Esophagus muscularis mucosa (tissue), 4 donors: ENCODE data around the gene COX6A2. TPM values are rescaled to one million over a fixed set of nuclear protein-coding genes. Genes with fewer than 3 reads are reported as not detected.

ENCODE experiments used
- DNase-seq: peaks from one replicate; pipeline ENCODE4 v3.0.0-alpha.2; 2017; ENCODE audit errors: extremely low spot score
- H3K27ac ChIP-seq, 4 donors: fragments of 200-600 bp; sonication (generic); replicated peaks in 1 of 4; 1 replicate in 3 of 4; 2 replicates in 1 of 4; pipeline ENCODE4 v1.5.1; 2016 to 2019; ENCODE audit warnings: mild to moderate bottlenecking in 1 of 4
- H3K27me3 ChIP-seq, 4 donors: fragments of 200-600 bp; sonication (generic); one replicate each; pipeline versions ENCODE4 v1.5.1 to v1.6.0; 2016 to 2019
- H3K36me3 ChIP-seq, 4 donors: fragments of 200-600 bp; sonication (generic); one replicate each; pipeline ENCODE4 v1.5.1; 2016 to 2019
- H3K4me1 ChIP-seq, 4 donors: fragments of 200-600 bp; sonication (generic); one replicate each; pipeline ENCODE4 v1.5.1; 2016 to 2019
- H3K4me3 ChIP-seq, 4 donors: fragments of 200-600 bp; sonication (generic); 1 replicate in 2 of 4; 2 replicates in 2 of 4; pipeline ENCODE4 v1.5.1; 2016 to 2019; ENCODE audit warnings: mild to moderate bottlenecking in 4 of 4, moderate library complexity in 1 of 4
- H3K9me3 ChIP-seq, 4 donors: fragments of 200-600 bp; sonication (generic); 1 replicate in 3 of 4; 2 replicates in 1 of 4; pipeline ENCODE4 v1.5.1; 2016 to 2019
- EP300 ChIP-seq: sonication (generic); formaldehyde crosslinking; IDR thresholded peaks from one replicate; pipeline ENCODE4 v1.6.1; 2017; ENCODE audit warnings: antibody characterized with exemption
- POLR2A ChIP-seq: fragments of 450-650 bp; IDR thresholded peaks from one replicate; pipeline ENCODE4 v1.6.1; 2017; ENCODE audit warnings: antibody characterized with exemption, moderate library complexity, mild to moderate bottlenecking, low read depth
- POLR2AphosphoS5 ChIP-seq, 2 donors: sonication (generic); formaldehyde crosslinking; IDR thresholded peaks; one replicate each; pipeline ENCODE4 v1.6.1; 2017; ENCODE audit warnings: antibody characterized with exemption in 2 of 2
- WGBS: methylation state at CpG from one replicate; pipeline ENCODE4 v1.1.5; 2018; 5-methylcytosine and 5-hydroxymethylcytosine counted together
- intact Hi-C: fragments of 100-400 bp; cut with DNase I; formaldehyde crosslinking; loops from one replicate; pipeline ENCODE4 v1.15.1; 2023
- total RNA-seq, 4 donors: library from RNA; depleted of rRNA; stranded (reverse); fragments of >200 nt; gene quantifications; one replicate each; pipeline versions ENCODE4 v1.1.0 to v1.2.1, GENCODE V29; 2016
- TF ChIP-seq, protein P1 (sequence below), 3 experiments: fragments of 200-600 bp in 2 of 3; fragments of 450-650 bp in 1 of 3; sonication (generic) in 2 of 3; IDR thresholded peaks; one replicate each; pipeline ENCODE4 v1.5.1; 2017 to 2019; ENCODE audit warnings: antibody characterized with exemption in 3 of 3, mild to moderate bottlenecking in 2 of 3, moderate library complexity in 1 of 3

COX6A2 gene
- total RNA-seq, 4 donors from 2014 or later = 1.3 TPM; not detected in 3

DNA sequence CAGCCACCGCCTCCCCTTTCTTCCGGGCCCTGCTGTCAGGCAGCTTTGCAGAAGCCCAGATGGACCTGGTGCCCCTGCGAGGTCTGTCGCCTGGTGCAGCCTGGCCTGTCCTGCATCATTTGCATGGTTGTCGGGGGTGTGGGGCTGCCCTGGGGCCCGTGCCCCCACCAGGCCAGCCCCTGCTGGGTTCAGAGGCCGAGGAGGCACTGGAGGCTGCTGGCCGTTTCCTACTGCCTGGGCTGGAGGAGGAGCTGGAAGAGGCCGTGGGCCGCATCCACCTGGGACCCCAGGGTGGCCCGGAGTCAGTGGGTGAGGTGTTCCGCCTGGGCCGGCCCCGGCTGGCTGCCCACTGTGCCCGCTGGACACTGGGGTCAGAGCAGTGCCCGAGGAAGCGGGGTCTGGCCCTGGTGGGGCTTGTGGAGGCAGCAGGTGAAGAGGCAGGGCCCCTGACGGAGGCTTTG lies 38.3 kb upstream of the COX6A2 start:
- TF ChIP-seq EP300 (no peak), POLR2AphosphoS5 (IDR thresholded peaks at IDR 0.05) (no peak)
- DNase-seq = no peak
- H3K4me1 ChIP-seq = peaks cover 8 to 13% (median 11%) of the 10 kb centered on the region in 4 donors
- no peak overlapping the region for H3K27ac ChIP-seq
- H3K4me3 ChIP-seq = no peak overlapping the region
- peaks cover 27 to 57% (median 55%) of the 10 kb centered on the region in 4 donors for H3K36me3 ChIP-seq
- H3K9me3 ChIP-seq = no peaks in the 10 kb centered on the region
- no peaks in the 10 kb centered on the region for H3K27me3 ChIP-seq
- intact Hi-C loops = no loop called here
- WGBS = 99% methylated on average over 14 of the region's 18 CpGs

DNA sequence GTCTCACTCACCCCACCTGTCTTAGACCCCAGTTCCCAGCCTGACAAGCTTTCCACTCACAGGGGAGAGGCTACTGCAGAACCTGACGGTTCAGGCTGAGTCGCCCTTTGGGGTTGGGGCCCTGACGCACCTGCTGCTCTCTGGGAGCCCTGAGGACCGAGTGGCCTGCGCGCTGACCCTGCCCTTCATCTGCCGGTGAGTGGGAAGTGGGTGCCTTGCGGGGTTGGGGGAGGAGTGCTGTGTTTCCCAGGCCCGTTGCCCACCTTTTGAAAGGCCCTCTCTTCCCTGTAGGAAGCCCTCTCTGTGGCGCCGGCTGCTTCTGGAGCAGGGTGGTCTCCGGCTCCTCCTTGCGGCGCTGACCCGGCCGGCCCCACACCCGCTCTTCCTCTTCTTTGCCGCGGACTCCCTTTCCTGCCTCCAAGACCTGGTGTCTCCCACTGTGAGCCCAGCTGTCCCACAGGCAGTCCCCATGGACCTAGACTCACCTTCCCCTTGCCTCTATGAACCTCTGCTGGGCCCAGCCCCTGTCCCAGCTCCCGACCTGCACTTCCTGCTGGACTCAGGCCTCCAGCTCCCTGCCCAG lies 37.7 kb upstream of the COX6A2 start:
- peaks cover 2 to 13% (median 5%) of the 10 kb centered on the region in 4 donors for H3K4me1 ChIP-seq
- H3K4me3 ChIP-seq = no peak overlapping the region
- H3K36me3 ChIP-seq = peaks cover 27 to 57% (median 55%) of the 10 kb centered on the region in 4 donors
- intact Hi-C loops = no loop called here
- DNase-seq = no peak
- WGBS = 84% methylated on average over 19 of the region's 20 CpGs
- no peak overlapping the region for H3K27ac ChIP-seq
- H3K9me3 ChIP-seq = no peaks in the 10 kb centered on the region
- no peak for TF ChIP-seq POLR2AphosphoS5 (IDR thresholded peaks at IDR 0.05)
- H3K27me3 ChIP-seq = no peaks in the 10 kb centered on the region

DNA sequence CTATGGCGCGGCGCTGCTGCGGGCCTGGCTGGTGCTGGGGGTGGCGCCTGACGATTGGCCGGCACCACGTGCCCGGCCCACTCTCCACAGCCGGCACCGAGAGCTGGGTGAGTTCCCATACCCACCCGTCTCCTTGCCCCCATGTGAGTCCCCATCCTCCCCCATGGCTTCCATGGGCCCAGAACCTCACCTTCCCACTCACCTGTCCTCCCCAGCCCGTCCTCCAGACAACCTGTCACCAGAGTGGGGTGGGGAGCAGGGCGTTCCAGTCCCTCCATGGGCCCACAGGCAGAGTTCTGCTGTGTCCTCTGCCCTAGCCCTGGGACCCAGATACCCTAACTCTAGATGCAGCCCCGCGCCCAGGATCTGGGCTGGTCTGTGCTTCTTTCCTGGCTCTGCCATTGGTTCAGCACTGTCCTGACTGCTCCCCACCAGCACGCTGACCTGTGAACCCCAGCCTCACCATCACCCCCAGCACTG lies 36.7 kb upstream of the COX6A2 start:
- no peak overlapping the region for H3K4me3 ChIP-seq
- peaks cover 8 to 15% (median 10%) of the 10 kb centered on the region in 4 donors for H3K4me1 ChIP-seq
- intact Hi-C loops = no loop called here
- 96% methylated on average over 5 of the region's 17 CpGs for WGBS
- TF ChIP-seq POLR2A = no peak
- no peak for TF ChIP-seq POLR2AphosphoS5 (IDR thresholded peaks at IDR 0.05)
- no peak for TF ChIP-seq EP300
- TF ChIP-seq, protein P1, sequence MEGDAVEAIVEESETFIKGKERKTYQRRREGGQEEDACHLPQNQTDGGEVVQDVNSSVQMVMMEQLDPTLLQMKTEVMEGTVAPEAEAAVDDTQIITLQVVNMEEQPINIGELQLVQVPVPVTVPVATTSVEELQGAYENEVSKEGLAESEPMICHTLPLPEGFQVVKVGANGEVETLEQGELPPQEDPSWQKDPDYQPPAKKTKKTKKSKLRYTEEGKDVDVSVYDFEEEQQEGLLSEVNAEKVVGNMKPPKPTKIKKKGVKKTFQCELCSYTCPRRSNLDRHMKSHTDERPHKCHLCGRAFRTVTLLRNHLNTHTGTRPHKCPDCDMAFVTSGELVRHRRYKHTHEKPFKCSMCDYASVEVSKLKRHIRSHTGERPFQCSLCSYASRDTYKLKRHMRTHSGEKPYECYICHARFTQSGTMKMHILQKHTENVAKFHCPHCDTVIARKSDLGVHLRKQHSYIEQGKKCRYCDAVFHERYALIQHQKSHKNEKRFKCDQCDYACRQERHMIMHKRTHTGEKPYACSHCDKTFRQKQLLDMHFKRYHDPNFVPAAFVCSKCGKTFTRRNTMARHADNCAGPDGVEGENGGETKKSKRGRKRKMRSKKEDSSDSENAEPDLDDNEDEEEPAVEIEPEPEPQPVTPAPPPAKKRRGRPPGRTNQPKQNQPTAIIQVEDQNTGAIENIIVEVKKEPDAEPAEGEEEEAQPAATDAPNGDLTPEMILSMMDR (IDR thresholded peaks at IDR 0.05) = no peak
- no peak for DNase-seq
- no peaks in the 10 kb centered on the region for H3K9me3 ChIP-seq
- H3K27ac ChIP-seq = no peak overlapping the region
- H3K36me3 ChIP-seq = peaks cover 27 to 57% (median 55%) of the 10 kb centered on the region in 4 donors
- H3K27me3 ChIP-seq = no peaks in the 10 kb centered on the region

DNA sequence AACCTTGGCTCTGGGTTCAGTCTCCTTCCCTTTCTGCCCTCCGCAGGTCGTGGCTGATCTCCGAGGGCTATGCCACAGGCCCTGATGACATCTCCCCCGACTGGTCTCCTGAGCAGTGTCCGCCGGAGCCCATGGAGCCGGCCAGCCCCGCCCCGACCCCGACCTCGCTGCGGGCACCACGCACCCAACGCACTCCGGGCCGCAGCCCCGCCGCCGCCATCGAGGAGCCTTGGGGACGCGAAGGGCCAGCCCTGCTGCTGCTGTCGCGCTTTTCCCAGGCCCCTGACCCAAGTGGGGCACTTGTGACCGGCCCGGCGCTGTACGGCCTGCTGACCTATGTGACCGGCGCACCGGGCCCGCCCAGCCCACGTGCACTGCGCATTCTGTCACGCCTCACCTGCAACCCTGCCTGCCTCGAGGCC lies 36.2 kb upstream of the COX6A2 start:
- Histone ChIP-seq H3K36me3 (peaks cover 27 to 57% (median 55%) of the 10 kb centered on the region in 4 donors), H3K27ac (no peak overlapping the region), H3K4me1 (peaks cover 8 to 15% (median 10%) of the 10 kb centered on the region in 4 donors), H3K27me3 (no peaks in the 10 kb centered on the region), H3K4me3 (no peak overlapping the region), H3K9me3 (no peaks in the 10 kb centered on the region)
- DNase-seq = no peak
- TF ChIP-seq POLR2AphosphoS5 (IDR thresholded peaks at IDR 0.05) (no peak), EP300 (no peak), POLR2A (no peak)
- TF ChIP-seq, protein P1 (IDR thresholded peaks at IDR 0.05) = no peak
- intact Hi-C loops = no loop called here
- WGBS = 93% methylated on average over 29 of the region's 36 CpGs

DNA sequence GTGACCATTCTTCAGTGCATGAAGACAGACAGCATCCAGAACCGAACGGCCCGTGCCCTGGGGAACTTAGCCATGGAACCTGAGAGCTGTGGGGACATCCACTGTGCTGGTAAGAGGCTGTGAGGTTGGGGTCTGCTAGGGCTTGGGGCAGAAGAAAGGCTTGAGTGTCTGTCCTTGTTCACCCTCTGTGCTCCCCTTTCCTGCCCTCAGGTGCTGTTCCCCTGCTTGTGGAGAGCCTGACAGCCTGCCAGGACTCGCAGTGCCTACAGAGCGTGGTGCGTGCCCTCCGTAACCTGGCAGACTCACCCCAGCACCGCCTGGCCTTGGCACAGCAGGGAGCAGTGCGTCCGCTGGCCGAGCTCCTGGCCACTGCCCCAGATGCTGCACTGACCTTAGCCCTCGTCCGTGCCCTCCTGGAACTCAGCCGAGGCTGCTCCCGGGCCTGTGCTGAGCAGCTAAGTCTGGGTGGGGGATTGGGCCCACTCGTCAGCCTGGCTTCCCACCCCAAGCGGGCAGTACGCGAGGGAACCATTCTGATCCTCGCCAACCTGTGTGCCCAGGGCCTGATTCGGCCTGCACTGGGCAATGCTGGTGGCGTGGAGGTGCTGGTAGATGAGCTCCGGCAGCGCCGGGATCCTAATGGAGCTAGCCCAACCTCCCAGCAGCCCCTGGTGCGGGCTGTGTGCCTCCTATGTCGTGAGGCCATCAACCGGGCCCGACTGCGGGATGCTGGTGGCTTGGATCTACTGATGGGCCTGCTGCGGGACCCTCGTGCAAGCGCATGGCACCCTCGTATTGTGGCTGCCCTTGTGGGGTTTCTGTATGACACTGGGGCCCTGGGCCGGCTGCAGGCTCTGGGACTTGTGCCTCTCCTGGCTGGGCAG lies 34.0 kb upstream of the COX6A2 start:
- no peaks in the 10 kb centered on the region for H3K27me3 ChIP-seq
- peaks cover 27 to 55% (median 52%) of the 10 kb centered on the region in 4 donors for H3K36me3 ChIP-seq
- H3K4me3 ChIP-seq = no peak overlapping the region
- H3K9me3 ChIP-seq = no peaks in the 10 kb centered on the region
- peaks cover 18 to 28% (median 21%) of the 10 kb centered on the region in 4 donors for H3K4me1 ChIP-seq
- WGBS = 98% methylated on average over 5 of the region's 35 CpGs
- TF ChIP-seq, protein P1 (IDR thresholded peaks at IDR 0.05) = no peak
- TF ChIP-seq EP300 = no peak
- H3K27ac ChIP-seq = no peak overlapping the region
- no peak for DNase-seq
- intact Hi-C loops = no loop called here
